AG04449 (cell line): ENCODE data around the gene LMTK3.
"Not testable (repeated sequence)": the region's sequence is repeated elsewhere in the genome, so short reads cannot be mapped to it uniquely, and the experiment has no call there.

ENCODE experiments used
- CTCF ChIA-PET: fragments of 350-600 bp; formaldehyde crosslinking; extraction: SDS; loops from one replicate; lab custom pipeline; 2021; ENCODE audit warnings: antibody characterized with exemption; lab: Yijun Ruan, JAX
- POLR2A ChIA-PET: fragments of 400-600, 350-600 bp; formaldehyde crosslinking; extraction: SDS; loops from one replicate; lab custom pipeline; 2020; ENCODE audit warnings: antibody characterized with exemption, inconsistent platforms; lab: Yijun Ruan, JAX
- DNase-seq: peaks from one replicate; pipeline ENCODE4 v3.0.0-alpha.2; 2010; ENCODE audit warnings: low read depth, low spot score
- H3K4me3 ChIP-seq: 2 replicates; pipeline ENCODE4 v1.5.1; 2011; ENCODE audit warnings: low read depth, mild to moderate bottlenecking, control low read depth, low read length
- TF ChIP-seq, protein P1 (sequence below): IDR thresholded peaks from one replicate; pipeline ENCODE4 v1.5.1; 2011; ENCODE audit warnings: mild to moderate bottlenecking, moderate library complexity, low read length, control low read depth, inconsistent platforms; ENCODE audit not compliant: insufficient read depth; ENCODE audit errors: missing control alignments

LMTK3 gene

DNA sequence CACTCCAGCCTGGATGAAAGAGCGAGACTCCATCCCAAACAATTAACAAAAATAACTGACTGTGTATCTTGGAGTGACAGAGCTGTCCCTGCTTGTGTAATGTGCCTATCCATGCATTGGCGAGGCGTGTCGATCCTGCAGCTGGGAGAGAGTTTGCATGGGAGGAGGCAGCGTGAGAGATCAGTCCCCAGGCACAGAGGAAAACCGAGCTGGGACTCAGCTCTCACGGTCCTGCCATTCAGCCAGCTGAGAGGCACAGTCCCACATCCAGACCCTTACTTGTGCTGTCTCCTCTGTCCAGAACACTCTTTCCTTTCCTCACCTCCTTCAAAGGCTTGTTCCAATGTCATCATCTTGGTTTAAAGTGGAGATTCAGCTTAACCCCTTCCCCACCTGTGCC lies 28.5 kb upstream of the LMTK3 start:
- DNase-seq, result no peak
- TF ChIP-seq, protein P1, sequence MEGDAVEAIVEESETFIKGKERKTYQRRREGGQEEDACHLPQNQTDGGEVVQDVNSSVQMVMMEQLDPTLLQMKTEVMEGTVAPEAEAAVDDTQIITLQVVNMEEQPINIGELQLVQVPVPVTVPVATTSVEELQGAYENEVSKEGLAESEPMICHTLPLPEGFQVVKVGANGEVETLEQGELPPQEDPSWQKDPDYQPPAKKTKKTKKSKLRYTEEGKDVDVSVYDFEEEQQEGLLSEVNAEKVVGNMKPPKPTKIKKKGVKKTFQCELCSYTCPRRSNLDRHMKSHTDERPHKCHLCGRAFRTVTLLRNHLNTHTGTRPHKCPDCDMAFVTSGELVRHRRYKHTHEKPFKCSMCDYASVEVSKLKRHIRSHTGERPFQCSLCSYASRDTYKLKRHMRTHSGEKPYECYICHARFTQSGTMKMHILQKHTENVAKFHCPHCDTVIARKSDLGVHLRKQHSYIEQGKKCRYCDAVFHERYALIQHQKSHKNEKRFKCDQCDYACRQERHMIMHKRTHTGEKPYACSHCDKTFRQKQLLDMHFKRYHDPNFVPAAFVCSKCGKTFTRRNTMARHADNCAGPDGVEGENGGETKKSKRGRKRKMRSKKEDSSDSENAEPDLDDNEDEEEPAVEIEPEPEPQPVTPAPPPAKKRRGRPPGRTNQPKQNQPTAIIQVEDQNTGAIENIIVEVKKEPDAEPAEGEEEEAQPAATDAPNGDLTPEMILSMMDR, result no peak
- POLR2A ChIA-PET, result no interaction called here
- H3K4me3 ChIP-seq, result no peak overlapping the region
- CTCF ChIA-PET, result interaction anchor here (0.8 to 2.2 kb wide), 5 partner anchors 31 to 51 kb away, joined by 3 to 8 read pairs (median 4); no protein-coding TSS in a partner anchor

DNA sequence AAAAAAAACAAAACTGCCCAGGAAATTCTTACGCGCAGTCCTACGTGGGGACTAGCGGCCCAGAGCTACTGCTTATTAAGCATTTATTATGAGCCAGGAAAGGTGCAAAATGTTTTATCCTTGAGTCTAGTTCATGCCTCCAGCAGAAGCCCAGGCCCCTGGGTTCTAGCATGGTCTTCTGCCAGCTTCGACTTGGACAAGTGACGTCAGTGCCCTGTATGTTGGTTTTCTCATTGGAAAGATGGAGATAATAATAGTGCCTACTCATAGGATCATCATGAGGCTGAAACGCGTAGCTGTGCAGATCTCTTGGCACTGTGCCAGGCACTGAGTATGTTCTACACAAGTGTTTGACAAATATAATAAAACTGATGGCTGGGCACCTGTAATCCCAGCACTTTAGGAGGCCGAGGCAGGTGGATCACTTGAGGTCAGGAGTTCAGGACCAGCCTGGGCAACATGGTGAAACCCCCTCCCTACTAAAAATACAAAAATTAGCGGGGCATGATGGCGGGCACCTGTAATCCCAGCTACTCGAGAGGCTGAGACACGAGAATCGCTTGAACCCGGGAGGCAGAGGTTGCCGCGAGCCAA lies 28.0 kb upstream of the LMTK3 start:
- TF ChIP-seq, protein P1, result no peak
- POLR2A ChIA-PET, result no interaction called here
- no peak overlapping the region for H3K4me3 ChIP-seq
- no peak for DNase-seq
- CTCF ChIA-PET, result interaction anchor here (0.7 to 2.2 kb wide), 6 partner anchors 9 to 50 kb away, joined by 3 to 8 read pairs (median 4); no protein-coding TSS in a partner anchor

DNA sequence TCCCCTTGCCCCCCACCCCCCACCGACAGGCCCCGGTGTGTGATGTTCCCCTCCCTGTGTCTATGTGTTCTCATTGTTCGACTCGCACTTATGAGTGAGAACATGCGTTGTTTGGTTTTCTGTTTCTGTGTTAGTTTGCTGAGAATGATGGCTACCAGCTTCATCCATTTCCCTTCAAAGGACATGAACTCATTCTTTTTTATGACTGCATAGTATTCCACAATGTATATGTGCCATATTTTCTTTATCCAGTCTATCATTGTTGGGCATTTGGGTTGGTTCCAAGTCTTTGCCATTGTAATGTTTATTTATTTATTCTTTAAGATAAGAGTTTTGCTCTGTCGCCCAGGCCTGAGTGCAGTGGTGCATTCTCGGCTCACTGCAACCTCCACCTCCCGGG lies 26.4 kb upstream of the LMTK3 start:
- H3K4me3 ChIP-seq, POLR2A ChIA-PET, DNase-seq, CTCF ChIA-PET: not testable (repeated sequence)

DNA sequence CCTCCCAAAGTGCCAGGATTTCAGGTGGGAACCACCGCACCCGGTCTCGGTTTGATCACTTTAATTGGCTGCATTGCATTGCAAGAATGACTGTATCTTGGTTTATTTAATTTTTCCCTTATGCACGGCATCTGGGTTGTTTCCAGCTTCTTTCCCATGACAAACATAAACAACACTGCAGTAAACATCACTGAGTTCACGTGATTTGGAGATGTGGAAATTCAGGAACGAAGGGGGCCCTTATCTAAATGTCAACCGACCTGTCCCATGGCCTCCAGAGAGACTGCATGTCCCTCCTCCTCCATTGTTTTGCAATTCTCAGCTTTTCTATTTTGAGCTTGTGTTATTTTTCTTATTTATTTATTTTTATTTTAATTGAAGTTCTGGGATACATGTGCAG lies 25.9 kb upstream of the LMTK3 start:
- ChIA-PET POLR2A (no interaction called here), CTCF (interaction anchor here (1.1 kb wide), 1 partner anchor 47 kb away, joined by 5 read pairs; no protein-coding TSS in a partner anchor)
- H3K4me3 ChIP-seq, result no peak overlapping the region
- DNase-seq, result no peak
- TF ChIP-seq, protein P1, result no peak

DNA sequence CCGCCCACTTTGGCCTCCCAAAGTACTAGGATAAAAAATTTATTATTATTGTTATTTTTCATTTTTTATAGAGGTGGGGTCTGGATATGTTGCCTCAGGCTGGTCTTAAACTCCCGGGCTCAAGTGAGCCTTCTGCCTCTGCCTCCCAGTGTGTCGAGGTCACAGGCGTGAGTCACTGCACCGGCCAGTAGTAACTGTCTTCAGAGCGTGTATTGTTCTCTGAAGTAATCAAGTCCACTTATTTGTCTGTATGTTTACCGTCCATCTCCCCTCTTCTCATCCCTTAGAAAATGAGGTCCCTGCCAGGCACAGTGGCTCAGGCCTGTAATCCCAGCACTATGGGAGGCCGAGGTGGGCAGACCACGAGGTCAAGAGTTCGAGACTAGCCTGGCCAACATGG lies 22.1 kb upstream of the LMTK3 start:
- no peak for DNase-seq
- H3K4me3 ChIP-seq, result no peak overlapping the region
- TF ChIP-seq, protein P1, result no peak
- POLR2A ChIA-PET, result no interaction called here
- CTCF ChIA-PET, result no interaction called here

DNA sequence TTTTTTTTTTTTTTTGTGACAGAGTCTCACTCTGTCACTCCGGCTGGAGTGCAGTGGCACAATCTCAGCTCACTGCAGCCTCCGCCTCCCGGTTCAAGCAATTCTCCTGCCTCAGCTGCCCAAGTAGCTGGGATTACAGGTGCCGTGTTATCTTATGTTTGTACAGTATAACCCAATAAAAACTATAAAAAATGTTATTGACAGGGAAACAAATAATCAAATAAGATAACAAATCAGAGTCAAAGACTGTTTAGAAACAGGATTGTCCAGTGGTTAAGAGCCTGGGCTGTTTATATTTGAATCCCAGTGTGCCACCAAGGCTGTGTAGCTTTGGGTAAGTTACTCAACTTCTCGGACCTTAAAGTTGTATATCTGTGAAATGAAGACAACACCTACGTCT lies 19.1 kb upstream of the LMTK3 start:
- TF ChIP-seq, protein P1, result no peak
- POLR2A ChIA-PET, result no interaction called here
- CTCF ChIA-PET, result interaction anchor here (1.1 kb wide), 1 partner anchor 8 kb away, joined by 3 read pairs; no protein-coding TSS in a partner anchor
- H3K4me3 ChIP-seq, result no peak overlapping the region
- DNase-seq, result no peak

DNA sequence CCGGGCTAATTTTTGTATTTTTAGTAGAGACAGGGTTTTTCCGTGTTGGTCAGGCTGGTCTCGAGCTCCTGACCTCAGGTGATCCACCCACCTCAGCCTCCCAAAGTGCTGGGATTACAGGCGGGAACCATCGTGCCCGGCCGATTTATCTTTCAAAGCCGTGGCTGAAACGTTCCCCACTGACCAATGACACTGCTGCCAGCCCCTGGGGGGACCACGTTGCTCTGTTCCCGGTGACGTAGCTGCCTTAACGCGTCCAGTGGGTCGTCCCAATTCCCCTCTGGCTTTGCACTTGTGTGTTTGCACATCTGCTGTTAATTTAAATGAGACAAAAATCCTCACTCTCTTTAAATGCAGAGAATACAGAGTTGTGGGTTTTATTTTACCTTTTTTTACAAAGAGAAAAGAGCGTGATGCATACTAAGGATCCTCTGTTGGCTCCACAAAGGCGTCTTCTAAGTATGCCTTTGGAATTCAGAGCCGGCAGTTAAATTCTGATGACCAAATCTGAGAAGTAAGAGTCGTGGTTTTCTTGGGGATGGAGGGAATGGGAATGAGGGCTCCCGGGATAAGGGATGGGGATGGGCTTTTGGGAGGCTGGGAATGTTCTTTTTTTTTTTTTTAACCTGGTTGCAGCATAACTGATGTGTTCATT lies 18.6 kb upstream of the LMTK3 start:
- no peak for DNase-seq
- POLR2A ChIA-PET, result no interaction called here
- no peak overlapping the region for H3K4me3 ChIP-seq
- TF ChIP-seq, protein P1, result no peak
- CTCF ChIA-PET, result interaction anchor here (1.1 kb wide), 1 partner anchor 9 kb away, joined by 3 read pairs; no protein-coding TSS in a partner anchor
